OCI-LY1 (cell line): ENCODE results near the gene WFDC2.

Experiments
- H2AFZ ChIP-seq: fragments of 200-600 bp; sonication (generic), shearing (Covaris generic); 2 replicates; pipeline ENCODE4 v1.6.0; 2014; ENCODE audit warnings: antibody characterized with exemption, mild to moderate bottlenecking, low read length
- H3F3A ChIP-seq: fragments of 200-600 bp; sonication (generic), shearing (Covaris generic); 2 replicates; pipeline ENCODE4 v1.6.0; 2014; ENCODE audit warnings: mild to moderate bottlenecking, antibody characterized with exemption, low read length, moderate library complexity; ENCODE audit not compliant: insufficient read depth
- H3K27ac ChIP-seq: fragments of 200-600 bp; sonication (generic); 2 replicates; pipeline ENCODE4 v1.5.1; 2014; ENCODE audit warnings: low read length, mixed run types, mild to moderate bottlenecking, low read depth; ENCODE audit not compliant: poor library complexity, severe bottlenecking
- H3K27me3 ChIP-seq: fragments of 200-600 bp; sonication (generic); 2 replicates; pipeline ENCODE4 v1.6.0; 2014; ENCODE audit warnings: antibody characterized with exemption, mild to moderate bottlenecking, low read length, moderate library complexity; ENCODE audit not compliant: insufficient read depth
- H3K36me3 ChIP-seq: fragments of 200-600 bp; sonication (generic); 2 replicates; pipeline ENCODE4 v1.6.1; 2014; ENCODE audit warnings: mild to moderate bottlenecking, antibody characterized with exemption, low read length, moderate library complexity, mixed read lengths; ENCODE audit not compliant: insufficient read depth
- H3K4me1 ChIP-seq: fragments of 200-600 bp; sonication (generic); 2 replicates; pipeline ENCODE4 v1.5.1; 2014; ENCODE audit warnings: mild to moderate bottlenecking, low read length, moderate library complexity; ENCODE audit not compliant: insufficient read depth, severe bottlenecking
- H3K4me2 ChIP-seq: fragments of 200-600 bp; sonication (generic), shearing (Covaris generic); 2 replicates; pipeline ENCODE4 v1.6.1; 2014; ENCODE audit warnings: low read length
- H3K4me3 ChIP-seq: fragments of 200-600 bp; sonication (generic); 2 replicates; pipeline ENCODE4 v1.5.1; 2014; ENCODE audit warnings: low read length, low read depth, mild to moderate bottlenecking, mixed read lengths; ENCODE audit not compliant: poor library complexity, severe bottlenecking
- H3K79me2 ChIP-seq: fragments of 200-600 bp; shearing (Covaris generic); 2 replicates; pipeline ENCODE4 v1.6.1; 2016; ENCODE audit warnings: mixed run types, low read length, mixed read lengths; ENCODE audit not compliant: insufficient read depth
- H3K9ac ChIP-seq: fragments of 200-600 bp; sonication (generic), shearing (Covaris generic); 2 replicates; pipeline ENCODE4 v1.6.1; 2014; ENCODE audit warnings: mild to moderate bottlenecking, low read length, mixed read lengths
- H3K9me2 ChIP-seq: fragments of 200-600 bp; sonication (generic), shearing (Covaris generic); 2 replicates; pipeline ENCODE4 v1.6.1; 2014; ENCODE audit warnings: low read depth, mild to moderate bottlenecking, low read length, mixed read lengths
- H3K9me3 ChIP-seq: fragments of 200-600 bp; shearing (Covaris generic); 2 replicates; pipeline ENCODE4 v1.6.1; 2014; ENCODE audit warnings: low read length, mixed read lengths
- H4K20me1 ChIP-seq: fragments of 200-600 bp; sonication (generic), shearing (Covaris generic); 2 replicates; pipeline ENCODE4 v1.6.0; 2016; ENCODE audit warnings: mild to moderate bottlenecking, low read length; ENCODE audit not compliant: insufficient read depth
- CTCF ChIP-seq: fragments of 200-600 bp; sonication (generic), shearing (Covaris generic); IDR thresholded peaks from 2 replicates; pipeline ENCODE4 v1.5.1; 2017; ENCODE audit warnings: mild to moderate bottlenecking, antibody characterized with exemption, low read length, moderate library complexity, mixed read lengths
- EZH2 ChIP-seq: fragments of 200-600 bp; sonication (generic), shearing (Covaris generic); IDR thresholded peaks from 2 replicates; pipeline ENCODE4 v1.8.0; 2017; ENCODE audit warnings: borderline replicate concordance, mixed run types, mild to moderate bottlenecking, antibody characterized with exemption, low read length, moderate library complexity, mixed read lengths

The WFDC2 gene

GRCh38 chr20:45441746-45442145 is 27.8 kb upstream of the WFDC2 start:
- TF ChIP-seq CTCF (no peak), EZH2 (no peak)
- Histone ChIP-seq H3K27ac (no peak overlapping the region), H3K4me1 (peaks cover under 1% of the 10 kb centered on the region)

GRCh38 chr20:45444050-45444449 is 25.5 kb upstream of the WFDC2 start:
- no peaks in the 10 kb centered on the region for H3K4me1 ChIP-seq
- H3K9me2 ChIP-seq, result no peaks in the 10 kb centered on the region
- no peaks in the 10 kb centered on the region for H3K9me3 ChIP-seq
- H4K20me1 ChIP-seq, result no peaks in the 10 kb centered on the region
- H2AFZ ChIP-seq, result no peak overlapping the region
- no peak overlapping the region for H3K27ac ChIP-seq
- no peaks in the 10 kb centered on the region for H3F3A ChIP-seq
- TF ChIP-seq EZH2 (no peak), CTCF (no peak)
- no peaks in the 10 kb centered on the region for H3K36me3 ChIP-seq
- H3K4me3 ChIP-seq, result no peak overlapping the region
- H3K27me3 ChIP-seq, result no peaks in the 10 kb centered on the region
- no peak overlapping the region for H3K4me2 ChIP-seq
- H3K79me2 ChIP-seq, result no peaks in the 10 kb centered on the region
- H3K9ac ChIP-seq, result no peak overlapping the region

More at GRCh38 chr20:45441746-45442145, 27.8 kb upstream of the WFDC2 start:
- Histone ChIP-seq H3K4me3 (no peak overlapping the region), H3K27me3 (no peaks in the 10 kb centered on the region), H3K79me2 (no peaks in the 10 kb centered on the region), H3K36me3 (no peaks in the 10 kb centered on the region), H3K9ac (no peak overlapping the region), H3F3A (no peaks in the 10 kb centered on the region), H3K9me3 (no peaks in the 10 kb centered on the region), H3K9me2 (no peaks in the 10 kb centered on the region), H4K20me1 (no peaks in the 10 kb centered on the region), H3K4me2 (no peak overlapping the region), H2AFZ (no peak overlapping the region)

DNA sequence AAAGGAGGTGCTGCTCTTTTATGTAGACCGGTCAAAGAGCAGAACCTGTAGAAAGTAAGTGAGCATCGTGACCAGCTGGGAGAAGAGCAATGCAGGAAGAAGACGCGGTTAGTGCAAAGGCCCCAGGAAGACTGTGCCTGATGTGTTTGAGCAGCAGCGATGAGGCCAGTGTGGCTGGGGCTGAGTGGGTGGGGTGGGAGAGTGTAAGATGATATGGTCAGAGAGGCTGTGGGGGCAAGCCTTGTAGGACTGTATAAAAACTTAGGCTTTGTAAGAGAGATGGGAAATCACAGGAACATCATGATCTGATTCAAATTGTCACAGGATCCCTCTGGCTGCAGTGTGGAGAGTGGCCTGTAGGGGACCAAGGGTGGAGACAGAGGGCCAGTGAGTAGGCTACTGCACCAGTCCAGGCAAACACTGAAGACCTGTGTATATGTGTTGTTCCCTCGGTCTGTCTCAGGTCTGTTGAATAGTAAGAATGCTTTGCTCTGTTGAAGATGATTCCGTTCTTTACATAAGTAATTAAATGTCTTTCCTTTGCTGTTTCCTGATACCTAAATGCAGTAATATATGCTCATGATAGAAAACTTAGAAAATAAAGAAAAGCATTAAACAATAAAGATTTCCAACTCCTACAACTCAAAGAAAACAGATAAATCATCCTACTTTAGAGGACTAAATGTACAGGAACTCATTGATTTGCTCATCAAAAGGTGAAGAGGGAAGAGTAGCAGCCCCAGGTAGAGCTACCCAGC is 23.6 kb upstream of the WFDC2 start:
- H3K4me3 ChIP-seq, result no peak overlapping the region
- no peaks in the 10 kb centered on the region for H3K9me3 ChIP-seq
- H3K36me3 ChIP-seq, result no peaks in the 10 kb centered on the region
- no peak overlapping the region for H3K4me2 ChIP-seq
- no peak overlapping the region for H2AFZ ChIP-seq
- no peaks in the 10 kb centered on the region for H3K27me3 ChIP-seq
- no peaks in the 10 kb centered on the region for H3K9me2 ChIP-seq
- TF ChIP-seq CTCF, result peak; percentile 63
- no peak for TF ChIP-seq EZH2
- H3K27ac ChIP-seq, result no peak overlapping the region
- H3F3A ChIP-seq, result no peaks in the 10 kb centered on the region
- no peaks in the 10 kb centered on the region for H4K20me1 ChIP-seq
- H3K79me2 ChIP-seq, result no peaks in the 10 kb centered on the region
- H3K4me1 ChIP-seq, result no peaks in the 10 kb centered on the region
- H3K9ac ChIP-seq, result no peak overlapping the region
